Measurements from ENCODE around the gene RPP14.
"Not testable (repeated sequence)": the region's sequence is repeated elsewhere in the genome, so short reads cannot be mapped to it uniquely, and the experiment has no call there.

GRCh38 chr3:58288964-58289613 is 17.0 kb upstream of the RPP14 start:
- not testable (repeated sequence) for TF ChIP-seq CTCF (IDR thresholded peaks at IDR 0.05; ENCODE audit: low read depth, low read length); POLR2A (IDR thresholded peaks at IDR 0.05; ENCODE audit: extremely low read depth, insufficient read length); MAX (IDR thresholded peaks at IDR 0.05; ENCODE audit: low read depth, low read length); MYC (IDR thresholded peaks at IDR 0.05; ENCODE audit: low read depth, low read length)

Data from NB4 (cell line).